Measurements from ENCODE around the gene NACC2. TPM values are rescaled to one million over a fixed set of nuclear protein-coding genes. Genes with fewer than 3 reads are reported as not detected.

NACC2 gene
- total and polyA plus RNA-seq, 10 of the 15 experiments (the other 5 are each of a cell fraction or from before 2014, with no cell fraction given), result 0.66 to 14.7 (median 3.5) TPM

- Histone ChIP-seq H3K36me3 (ENCODE audit: control insufficient read depth in 2 of 2, insufficient read depth in 2 of 2, low read length in 1 of 2) (peaks cover 0 to 3% of the 10 kb centered on the region in 2 experiments; a peak in 2 of 4 replicates), H3K4me2 (ENCODE audit: control insufficient read depth, insufficient read depth) (peak overlapping the region; percentile 76), H4K20me1 (ENCODE audit: control insufficient read depth, insufficient read depth) (no peaks in the 10 kb centered on the region), H3K79me2 (ENCODE audit: control insufficient read depth, insufficient read depth, low read length) (peaks cover 31% of the 10 kb centered on the region), H3K27me3 (replicated peaks in 1 of 2; ENCODE audit: control insufficient read depth in 2 of 2, insufficient read depth in 2 of 2, low read length in 1 of 2) (no peaks in the 10 kb centered on the region; a peak in 1 of 4 replicates), H3K4me1 (ENCODE audit: control insufficient read depth, insufficient read depth, low read length) (peaks cover 5% of the 10 kb centered on the region), H3K9ac (ENCODE audit: control insufficient read depth, insufficient read depth, low read length) (peak overlapping the region; percentile 89), H3K27ac (ENCODE audit: control insufficient read depth, insufficient read depth) (peak overlapping the region; percentile 83), H2AFZ (ENCODE audit: control insufficient read depth, low read depth, low read length) (peak overlapping the region; percentile 83), H3K4me3 (peak overlapping the region; percentile 92), H3K9me3 (replicated peaks; ENCODE audit: control insufficient read depth, insufficient read depth, low read length) (no peaks in the 10 kb centered on the region)
- DNase-seq (ENCODE audit: low read depth, low spot score) (no peak), ATAC-seq (peak; percentile 9), FAIRE-seq (no peak)
- SMC1A ChIA-PET (ENCODE audit: uncharacterized antibody, unreplicated experiment), result interaction anchor here (0.6 to 1.1 kb wide), 3 partner anchors 10 to 29 kb away, joined by 3 to 5 read pairs (median 3); no protein-coding TSS in a partner anchor
- no peak for TF ChIP-seq CBFB (IDR thresholded peaks at IDR 0.05; ENCODE audit: low read depth)
- no peak for TF ChIP-seq CBX5 (IDR thresholded peaks at IDR 0.05; ENCODE audit: low read depth)
- 0 out of 2 replicates have a peak, but pooled peaks have one; percentile 14 for TF ChIP-seq SMAD5 (IDR thresholded peaks at IDR 0.05; ENCODE audit: low read depth)
- no peak for TF ChIP-seq RUNX3 (IDR thresholded peaks at IDR 0.05; ENCODE audit: low read length)
- TF ChIP-seq SUZ12 (IDR thresholded peaks at IDR 0.05; ENCODE audit: unreplicated experiment), result no peak
- TF ChIP-seq POLR2AphosphoS5 (IDR thresholded peaks at IDR 0.05; ENCODE audit: low read length), result 0 out of 2 replicates have a peak, but pooled peaks have one; percentile 54
- no peak for TF ChIP-seq NRF1 (conservative IDR thresholded peaks at IDR 0.05; ENCODE audit: low read depth, low read length)
- peak in 1 of 2 experiments; percentile 3; a peak in 1 of 4 replicates for TF ChIP-seq BHLHE40 (IDR thresholded peaks at IDR 0.05; ENCODE audit: borderline replicate concordance in 1 of 2, low read depth in 2 of 2, low read length in 1 of 2)
- POLR2A ChIA-PET, result interaction anchor here (0.9 to 1.1 kb wide), 2 partner anchors 12 to 26 kb away, joined by 4 to 6 read pairs; no protein-coding TSS in a partner anchor
- CTCF ChIA-PET, result interaction anchor here (5.7 to 6.2 kb wide), 2 partner anchors 29 to 152 kb away, joined by 46 to 59 read pairs; no protein-coding TSS in a partner anchor
- intact Hi-C loops (cut with micrococcal nuclease; ENCODE audit: unreplicated experiment) (no loop called here), in situ Hi-C loops (cut with MboI) (no loop called here)
- RAD21 ChIA-PET (ENCODE audit: unreplicated experiment), result interaction anchor here (1.0 to 1.5 kb wide), 4 partner anchors 12 to 30 kb away, joined by 4 to 9 read pairs (median 6); partner anchors contain the start of gene NACC2
- TSS peak; percentile 62 for BruUV-seq (replicated peaks)
- WGBS (ENCODE audit: insufficient coverage, insufficient replicate concordance, low lambda C conversion rate, missing lambda C conversion rate), result 1% methylated on average over 35 of the region's 64 CpGs
Observed at GRCh38 chr9:136119061-136119882, 24.2 kb upstream of the NACC2 start.

Measured in GM12878 (cell line).